ENCODE results near the gene PANK4. TPM values are rescaled to one million over a fixed set of nuclear protein-coding genes. Genes with fewer than 3 reads are reported as not detected.

The PANK4 gene
- polyA plus RNA-seq, 4 donors, result 22.5 to 31.2 (median 26.0) TPM

- DNase-seq (ENCODE audit: low read depth in 4 of 4, low spot score in 3 of 4), result no peak
Measured at GRCh38 chr1:2515763-2516080, 10.7 kb downstream of the PANK4 start.

- DNase-seq (ENCODE audit: low read depth in 4 of 4, low spot score in 3 of 4), result no peak
Measured at GRCh38 chr1:2514863-2515762, 11.3 kb downstream of the PANK4 start.

- no peak for DNase-seq (ENCODE audit: low read depth in 4 of 4, low spot score in 3 of 4)
Measured at GRCh38 chr1:2513939-2514652, 12.3 kb downstream of the PANK4 start.

- no peak for DNase-seq (ENCODE audit: low read depth in 4 of 4, low spot score in 3 of 4)
Measured at GRCh38 chr1:2512862-2513421, 13.5 kb downstream of the PANK4 start.

- no peak for DNase-seq (ENCODE audit: low read depth in 4 of 4, low spot score in 3 of 4)
Measured at GRCh38 chr1:2510366-2511155, 15.8 kb downstream of the PANK4 start.

- no peak for DNase-seq (ENCODE audit: low read depth in 4 of 4, low spot score in 3 of 4)
Measured at GRCh38 chr1:2509589-2509988, 16.8 kb downstream of the PANK4 start.

GRCh38 chr1:2508751-2509150 is 17.6 kb downstream of the PANK4 start:
- DNase-seq (ENCODE audit: low read depth in 4 of 4, low spot score in 3 of 4), result no peak

- DNase-seq (ENCODE audit: low read depth in 4 of 4, low spot score in 3 of 4), result no peak
Measured at GRCh38 chr1:2508180-2508579, 18.2 kb downstream of the PANK4 start.

- no peak for DNase-seq (ENCODE audit: low read depth in 4 of 4, low spot score in 3 of 4)
Measured at GRCh38 chr1:2507744-2508155, 18.6 kb downstream of the PANK4 start.

- DNase-seq (ENCODE audit: low read depth in 4 of 4, low spot score in 3 of 4), result no peak
Measured at GRCh38 chr1:2506901-2507565, 19.4 kb downstream of the PANK4 start.

- DNase-seq (ENCODE audit: low read depth in 4 of 4, low spot score in 3 of 4), result no peak
Measured at GRCh38 chr1:2506007-2506860, 20.2 kb downstream of the PANK4 start.

GRCh38 chr1:2505461-2505994 is 20.9 kb downstream of the PANK4 start:
- no peak for DNase-seq (ENCODE audit: low read depth in 4 of 4, low spot score in 3 of 4)

GRCh38 chr1:2504949-2505272 is 21.5 kb downstream of the PANK4 start:
- no peak for DNase-seq (ENCODE audit: low read depth in 4 of 4, low spot score in 3 of 4)

- no peak for DNase-seq (ENCODE audit: low read depth in 4 of 4, low spot score in 3 of 4)
Measured at GRCh38 chr1:2504225-2504948, 22.0 kb downstream of the PANK4 start.

GRCh38 chr1:2503554-2504224 is 22.7 kb downstream of the PANK4 start:
- no peak for DNase-seq (ENCODE audit: low read depth in 4 of 4, low spot score in 3 of 4)

- no peak for DNase-seq (ENCODE audit: low read depth in 4 of 4, low spot score in 3 of 4)
Measured at GRCh38 chr1:2502661-2503553, 23.5 kb downstream of the PANK4 start.

- no peak for DNase-seq (ENCODE audit: low read depth in 4 of 4, low spot score in 3 of 4)
Measured at GRCh38 chr1:2502210-2502609, 24.2 kb downstream of the PANK4 start.

Measured in left renal pelvis (tissue), 4 donors.